Testis (tissue), 3 donors: Measurements from ENCODE around the gene DPP8. TPM values are rescaled to one million over a fixed set of nuclear protein-coding genes. Genes with fewer than 3 reads are reported as not detected.

Experiments used
- DNase-seq: peaks from one replicate; pipeline ENCODE4 v3.0.0-alpha.2; 2019
- H3K27ac ChIP-seq, 2 donors: fragments of 200-600 bp; sonication (generic); one replicate each; pipeline ENCODE4 v1.5.1; 2019
- H3K27me3 ChIP-seq: fragments of 200-600 bp; sonication (generic); one replicate; pipeline ENCODE4 v1.5.1; 2019
- H3K36me3 ChIP-seq: fragments of 200-600 bp; sonication (generic); one replicate; pipeline ENCODE4 v1.5.1; 2017; ENCODE audit warnings: low read depth; ENCODE audit errors: missing control alignments
- H3K4me1 ChIP-seq: fragments of 200-600 bp; sonication (generic); one replicate; pipeline ENCODE4 v1.5.1; 2019
- H3K4me3 ChIP-seq, 2 donors: fragments of 200-600 bp; sonication (generic); one replicate each; pipeline ENCODE4 v1.5.1; 2017 to 2019
- H3K9me3 ChIP-seq: fragments of 200-600 bp; sonication (generic); one replicate; pipeline ENCODE4 v1.5.1; 2017
- POLR2A ChIP-seq: fragments of 450-650 bp; IDR thresholded peaks from one replicate; pipeline ENCODE4 v1.6.1; 2017; ENCODE audit warnings: antibody characterized with exemption, mild to moderate bottlenecking, moderate library complexity
- whole genome bisulfite sequencing, 2 donors: methylation state at CpG; one replicate each; pipeline ENCODE4 v1.1.5; 2018; 5-methylcytosine and 5-hydroxymethylcytosine counted together
- intact Hi-C: fragments of 100-400 bp; cut with DNase I; formaldehyde crosslinking; loops from one replicate; pipeline ENCODE4 v1.15.1; 2023; ENCODE audit warnings: low total_unique reads
- polyA plus RNA-seq: library from polyadenylated mRNA; stranded (reverse); fragments of 350-450 nt; fragmentation: Illumina TruSeq; extraction: RNeasy Lipid Tissue Mini Kit (QIAGEN cat#74804); gene quantifications from one replicate; pipeline ENCODE4 v1.2.3, GENCODE V29; 2014; ENCODE audit warnings: low read depth, low replicate concordance; ENCODE audit not compliant: insufficient read depth
- total RNA-seq, 2 donors: library from RNA; depleted of rRNA; stranded (reverse); fragments of >200 nt; gene quantifications; one replicate each; pipeline ENCODE4 v1.2.3, GENCODE V29; 2016
- TF ChIP-seq, protein P1 (sequence below), 3 experiments: fragments of 450-650 bp in 2 of 3; fragments of 200-600 bp in 1 of 3; sonication (generic) in 1 of 3; IDR thresholded peaks; one replicate each; pipeline ENCODE4 v1.5.1; 2016 to 2019; ENCODE audit warnings: antibody characterized with exemption in 3 of 3, mild to moderate bottlenecking in 2 of 3, moderate library complexity in 1 of 3

The DPP8 gene
- total and polyA plus RNA-seq, 3 donors from 2014 or later: 51.6 to 68.3 (median 64.4) TPM

DNA sequence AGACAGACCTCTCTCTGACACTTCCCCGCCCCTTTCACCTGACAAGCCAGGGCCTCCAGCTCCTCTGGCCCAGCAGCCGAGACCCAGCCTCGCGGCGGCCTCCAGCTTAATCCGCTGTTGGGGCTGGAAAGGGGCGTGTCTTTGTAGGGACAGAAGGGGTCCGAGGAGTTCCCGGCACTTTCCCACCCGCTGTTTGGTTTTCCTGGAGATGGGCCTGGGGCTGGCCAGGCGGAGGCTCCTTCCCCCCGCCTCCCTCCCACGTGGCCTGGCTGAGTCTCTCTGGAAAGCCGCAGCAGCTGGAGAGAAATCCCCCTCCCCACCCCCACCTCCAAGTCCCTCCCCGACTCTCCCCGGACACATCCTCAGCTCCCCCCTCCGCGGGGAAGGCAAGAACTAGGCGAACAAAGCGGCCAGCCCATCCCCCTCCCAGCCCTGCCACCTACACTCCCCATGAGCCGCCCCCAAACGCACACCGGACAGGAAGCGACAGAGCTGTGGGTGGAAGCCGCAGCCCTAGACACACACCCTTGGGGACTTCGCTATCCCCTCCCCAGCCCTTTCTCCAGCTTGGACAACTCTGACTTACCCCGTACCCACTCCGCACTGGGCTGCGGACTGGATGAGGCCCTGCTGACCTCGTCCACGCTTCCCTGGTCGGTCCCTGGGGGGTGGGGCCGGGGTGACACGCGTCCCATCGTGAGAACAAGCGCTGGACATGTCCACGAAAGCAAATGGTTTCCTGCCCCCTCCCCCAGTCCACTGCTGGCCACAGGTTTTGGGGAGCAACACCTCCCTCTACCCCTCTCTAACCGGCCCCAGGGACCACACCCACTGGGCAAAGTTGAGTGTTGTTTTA lies 95.9 kb downstream of the DPP8 start:
- TF ChIP-seq, protein P1, sequence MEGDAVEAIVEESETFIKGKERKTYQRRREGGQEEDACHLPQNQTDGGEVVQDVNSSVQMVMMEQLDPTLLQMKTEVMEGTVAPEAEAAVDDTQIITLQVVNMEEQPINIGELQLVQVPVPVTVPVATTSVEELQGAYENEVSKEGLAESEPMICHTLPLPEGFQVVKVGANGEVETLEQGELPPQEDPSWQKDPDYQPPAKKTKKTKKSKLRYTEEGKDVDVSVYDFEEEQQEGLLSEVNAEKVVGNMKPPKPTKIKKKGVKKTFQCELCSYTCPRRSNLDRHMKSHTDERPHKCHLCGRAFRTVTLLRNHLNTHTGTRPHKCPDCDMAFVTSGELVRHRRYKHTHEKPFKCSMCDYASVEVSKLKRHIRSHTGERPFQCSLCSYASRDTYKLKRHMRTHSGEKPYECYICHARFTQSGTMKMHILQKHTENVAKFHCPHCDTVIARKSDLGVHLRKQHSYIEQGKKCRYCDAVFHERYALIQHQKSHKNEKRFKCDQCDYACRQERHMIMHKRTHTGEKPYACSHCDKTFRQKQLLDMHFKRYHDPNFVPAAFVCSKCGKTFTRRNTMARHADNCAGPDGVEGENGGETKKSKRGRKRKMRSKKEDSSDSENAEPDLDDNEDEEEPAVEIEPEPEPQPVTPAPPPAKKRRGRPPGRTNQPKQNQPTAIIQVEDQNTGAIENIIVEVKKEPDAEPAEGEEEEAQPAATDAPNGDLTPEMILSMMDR (IDR thresholded peaks at IDR 0.05): no peak
- no peak for TF ChIP-seq POLR2A
- WGBS, 2 donors: 1 to 2% methylated on average over 21 to 34 of the region's 39 CpGs
- peaks cover 16% of the 10 kb centered on the region for H3K4me1 ChIP-seq
- peak overlapping the region; percentile 41 to 61 for H3K4me3 ChIP-seq
- no peaks in the 10 kb centered on the region for H3K36me3 ChIP-seq
- H3K27me3 ChIP-seq: no peaks in the 10 kb centered on the region
- intact Hi-C loops: no loop called here
- DNase-seq: peak; percentile 68
- no peaks in the 10 kb centered on the region for H3K9me3 ChIP-seq
- H3K27ac ChIP-seq: no peak overlapping the region

DNA sequence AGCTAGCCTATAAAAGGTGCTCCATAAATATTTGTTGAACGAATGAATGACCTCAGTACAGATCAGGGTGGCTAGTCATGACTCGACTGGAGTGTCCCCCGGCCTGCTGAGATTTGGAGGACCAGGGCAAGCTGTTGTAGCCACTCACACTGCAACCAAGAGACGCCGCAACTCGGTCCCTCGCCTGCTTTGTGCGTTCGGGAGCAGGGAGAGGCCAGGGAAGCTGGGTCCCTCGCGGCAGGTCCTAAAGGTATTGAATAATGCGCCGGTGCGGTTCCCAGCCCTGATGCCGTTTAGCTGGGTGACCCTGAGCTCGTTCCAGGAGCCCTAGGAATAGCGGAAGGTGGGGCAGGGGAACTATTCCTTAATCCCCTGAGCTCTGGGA lies 96.5 kb downstream of the DPP8 start:
- no peaks in the 10 kb centered on the region for H3K9me3 ChIP-seq
- no peaks in the 10 kb centered on the region for H3K27me3 ChIP-seq
- no peaks in the 10 kb centered on the region for H3K36me3 ChIP-seq
- intact Hi-C loops: no loop called here
- DNase-seq: no peak
- peak overlapping the region; percentile 41 to 61 for H3K4me3 ChIP-seq
- no peak overlapping the region for H3K27ac ChIP-seq
- peaks cover 16% of the 10 kb centered on the region for H3K4me1 ChIP-seq
- no peak for TF ChIP-seq POLR2A
- 18 to 19% methylated on average over 11 to 17 of the region's 17 CpGs for WGBS, 2 donors

DNA sequence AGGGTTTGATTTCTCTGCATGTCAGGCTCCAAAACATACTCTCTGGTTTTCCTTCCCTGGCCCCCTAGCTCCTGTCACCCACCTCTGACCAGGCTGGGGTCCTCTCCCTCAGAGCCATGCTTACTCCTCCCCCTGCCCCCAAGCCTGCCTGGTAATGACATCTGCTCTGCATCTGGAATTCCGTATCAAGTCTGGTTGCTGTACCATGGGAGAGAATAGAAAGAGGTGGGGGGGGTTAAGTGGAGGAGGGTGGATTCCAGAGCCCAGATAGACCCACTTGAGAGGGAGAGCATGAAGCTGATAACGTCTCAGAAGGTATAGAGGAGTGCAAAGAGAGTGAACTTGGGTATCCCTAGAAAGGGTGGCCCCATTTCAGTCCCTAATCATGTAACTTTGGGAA lies 98.9 kb downstream of the DPP8 start:
- peaks cover 26% of the 10 kb centered on the region for H3K4me1 ChIP-seq
- no peak for DNase-seq
- no peaks in the 10 kb centered on the region for H3K36me3 ChIP-seq
- H3K9me3 ChIP-seq: no peaks in the 10 kb centered on the region
- H3K4me3 ChIP-seq: no peak overlapping the region
- TF ChIP-seq POLR2A: no peak
- TF ChIP-seq, protein P1 (IDR thresholded peaks at IDR 0.05): no peak
- intact Hi-C loops: no loop called here
- WGBS, 2 donors: 71 to 84% methylated on average over 2 of the region's 2 CpGs
- H3K27ac ChIP-seq: no peak overlapping the region
- no peaks in the 10 kb centered on the region for H3K27me3 ChIP-seq

DNA sequence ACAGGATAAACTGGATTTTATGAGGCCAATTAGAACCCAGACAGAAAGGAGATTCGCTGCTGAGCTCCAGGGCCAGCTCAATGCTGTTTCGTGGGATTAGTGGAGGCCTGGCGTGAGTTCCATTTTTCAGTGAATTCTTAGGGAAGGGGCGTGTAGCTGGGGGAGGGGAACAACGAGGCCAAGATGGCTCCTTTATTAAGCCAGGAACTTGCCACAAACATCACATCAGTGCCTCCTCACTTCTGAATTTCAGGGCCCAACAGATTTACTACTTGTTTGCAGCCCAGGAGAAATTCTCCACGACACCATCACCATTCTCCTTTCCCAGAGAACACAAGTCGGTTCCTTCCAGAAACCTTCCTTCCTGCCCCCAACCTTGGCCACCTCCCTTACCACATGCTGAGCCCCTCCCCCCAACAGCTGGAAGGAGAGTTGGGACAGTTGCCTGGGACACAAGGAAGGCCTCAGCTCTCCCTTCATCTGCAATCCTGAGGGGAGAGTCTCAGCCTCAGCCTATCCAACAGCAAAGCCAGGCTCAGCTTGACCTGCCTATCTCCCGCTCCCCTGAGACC lies 100.6 kb downstream of the DPP8 start:
- Histone ChIP-seq H3K4me3 (no peak overlapping the region), H3K27ac (peak overlapping the region; percentile 14 to 39), H3K4me1 (peaks cover 24% of the 10 kb centered on the region), H3K9me3 (no peaks in the 10 kb centered on the region), H3K36me3 (no peaks in the 10 kb centered on the region), H3K27me3 (no peaks in the 10 kb centered on the region)
- 56 to 68% methylated on average over 8 of the region's 8 CpGs for WGBS, 2 donors
- peak; percentile 73 for DNase-seq
- intact Hi-C loops: no loop called here
- TF ChIP-seq, protein P1 (IDR thresholded peaks at IDR 0.05): no peak
- no peak for TF ChIP-seq POLR2A

DNA sequence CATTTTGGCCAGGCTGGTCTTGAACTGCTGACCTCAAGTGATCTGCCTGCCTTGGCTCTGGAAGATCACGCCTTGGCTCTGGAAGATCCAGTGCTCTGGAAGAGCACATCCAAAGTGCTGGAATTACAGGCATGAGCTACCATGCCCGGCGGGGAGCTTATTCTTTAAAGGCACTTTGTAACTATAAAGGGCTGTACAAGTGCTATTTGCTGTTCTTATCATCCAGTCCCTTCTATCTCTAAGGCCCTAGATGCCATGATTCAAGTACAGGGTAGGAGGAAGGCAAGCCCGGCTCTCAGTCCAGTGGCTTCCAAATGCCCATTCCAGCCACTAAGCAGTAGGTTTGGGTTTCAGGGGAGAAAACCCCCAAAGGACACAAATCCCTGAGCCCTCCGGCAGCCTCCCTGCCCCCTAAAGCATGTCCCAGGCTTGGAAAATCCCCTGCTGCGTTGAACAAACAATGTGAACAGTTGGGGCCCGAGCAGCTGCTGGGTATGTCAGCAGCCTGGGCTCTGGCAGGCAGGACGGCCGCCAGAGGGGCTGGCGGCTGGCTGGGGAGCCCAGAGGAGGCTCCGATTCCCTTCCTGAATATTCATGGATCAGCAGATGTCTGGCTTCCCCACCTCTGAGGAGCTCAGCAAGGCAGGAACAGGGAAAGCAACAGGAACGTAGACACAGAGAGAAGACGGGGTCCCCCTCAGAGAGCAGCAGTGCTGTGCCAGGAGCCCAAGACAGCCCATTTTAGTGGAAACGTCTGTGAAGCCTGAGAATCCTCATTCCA lies 102.5 kb downstream of the DPP8 start:
- H3K36me3 ChIP-seq: no peaks in the 10 kb centered on the region
- no peak for TF ChIP-seq POLR2A
- TF ChIP-seq, protein P1 (IDR thresholded peaks at IDR 0.05): no peak
- WGBS, 2 donors: 44 to 63% methylated on average over 14 of the region's 14 CpGs
- H3K4me1 ChIP-seq: peaks cover 10% of the 10 kb centered on the region
- intact Hi-C loops: no loop called here
- no peaks in the 10 kb centered on the region for H3K27me3 ChIP-seq
- H3K27ac ChIP-seq: no peak overlapping the region
- DNase-seq: peak; percentile 29
- no peaks in the 10 kb centered on the region for H3K9me3 ChIP-seq
- H3K4me3 ChIP-seq: no peak overlapping the region
